Esophagus muscularis mucosa (tissue), 4 donors: ENCODE measurements around the gene XYLT1. TPM values are rescaled to one million over a fixed set of nuclear protein-coding genes. Genes with fewer than 3 reads are reported as not detected.

Experiments used
- DNase-seq: peaks from one replicate; pipeline ENCODE4 v3.0.0-alpha.2; 2017; ENCODE audit errors: extremely low spot score
- H3K27ac ChIP-seq, 4 donors: fragments of 200-600 bp; sonication (generic); replicated peaks in 1 of 4; 1 replicate in 3 of 4; 2 replicates in 1 of 4; pipeline ENCODE4 v1.5.1; 2016 to 2019; ENCODE audit warnings: mild to moderate bottlenecking in 1 of 4
- H3K27me3 ChIP-seq, 4 donors: fragments of 200-600 bp; sonication (generic); one replicate each; pipeline versions ENCODE4 v1.5.1 to v1.6.0; 2016 to 2019
- H3K36me3 ChIP-seq, 4 donors: fragments of 200-600 bp; sonication (generic); one replicate each; pipeline ENCODE4 v1.5.1; 2016 to 2019
- H3K4me1 ChIP-seq, 4 donors: fragments of 200-600 bp; sonication (generic); one replicate each; pipeline ENCODE4 v1.5.1; 2016 to 2019
- H3K4me3 ChIP-seq, 4 donors: fragments of 200-600 bp; sonication (generic); 1 replicate in 2 of 4; 2 replicates in 2 of 4; pipeline ENCODE4 v1.5.1; 2016 to 2019; ENCODE audit warnings: mild to moderate bottlenecking in 4 of 4, moderate library complexity in 1 of 4
- H3K9me3 ChIP-seq, 4 donors: fragments of 200-600 bp; sonication (generic); 1 replicate in 3 of 4; 2 replicates in 1 of 4; pipeline ENCODE4 v1.5.1; 2016 to 2019
- EP300 ChIP-seq: sonication (generic); formaldehyde crosslinking; IDR thresholded peaks from one replicate; pipeline ENCODE4 v1.6.1; 2017; ENCODE audit warnings: antibody characterized with exemption
- POLR2A ChIP-seq: fragments of 450-650 bp; IDR thresholded peaks from one replicate; pipeline ENCODE4 v1.6.1; 2017; ENCODE audit warnings: antibody characterized with exemption, moderate library complexity, mild to moderate bottlenecking, low read depth
- POLR2AphosphoS5 ChIP-seq, 2 donors: sonication (generic); formaldehyde crosslinking; IDR thresholded peaks; one replicate each; pipeline ENCODE4 v1.6.1; 2017; ENCODE audit warnings: antibody characterized with exemption in 2 of 2
- WGBS: methylation state at CpG from one replicate; pipeline ENCODE4 v1.1.5; 2018; 5-methylcytosine and 5-hydroxymethylcytosine counted together
- intact Hi-C: fragments of 100-400 bp; cut with DNase I; formaldehyde crosslinking; loops from one replicate; pipeline ENCODE4 v1.15.1; 2023
- total RNA-seq, 4 donors: library from RNA; depleted of rRNA; stranded (reverse); fragments of >200 nt; gene quantifications; one replicate each; pipeline versions ENCODE4 v1.1.0 to v1.2.1, GENCODE V29; 2016
- TF ChIP-seq, protein P1 (sequence below), 3 experiments: fragments of 200-600 bp in 2 of 3; fragments of 450-650 bp in 1 of 3; sonication (generic) in 2 of 3; IDR thresholded peaks; one replicate each; pipeline ENCODE4 v1.5.1; 2017 to 2019; ENCODE audit warnings: antibody characterized with exemption in 3 of 3, mild to moderate bottlenecking in 2 of 3, moderate library complexity in 1 of 3

The XYLT1 gene
- total RNA-seq, 4 donors from 2014 or later, result 25.2 to 57.1 (median 33.5) TPM

DNA sequence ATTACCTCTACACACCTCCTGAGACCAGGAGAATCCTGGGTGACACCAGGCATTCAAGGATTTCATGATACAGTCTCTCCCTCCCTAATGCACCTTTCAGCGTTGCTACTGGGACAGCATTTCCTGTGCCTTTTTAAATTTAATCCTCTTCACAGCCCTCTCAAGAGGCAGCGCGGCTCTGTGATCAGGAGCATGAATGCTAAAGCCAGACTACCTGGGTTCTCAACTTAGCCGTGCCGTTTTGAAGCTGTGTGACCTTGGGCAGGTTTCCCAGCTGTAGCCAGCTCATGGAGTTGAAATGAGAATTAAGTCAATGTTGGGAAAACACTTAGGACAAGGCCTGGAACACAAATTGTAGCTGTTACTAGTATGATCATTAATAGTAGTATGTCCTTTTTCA, 191.8 kb downstream of the XYLT1 start:
- Histone ChIP-seq H3K36me3 (no peaks in the 10 kb centered on the region), H3K4me1 (peaks cover 0 to 41% (median 34%) of the 10 kb centered on the region in 4 donors), H3K4me3 (no peak overlapping the region), H3K27me3 (no peaks in the 10 kb centered on the region), H3K9me3 (no peaks in the 10 kb centered on the region), H3K27ac (no peak overlapping the region)
- TF ChIP-seq POLR2AphosphoS5 (IDR thresholded peaks at IDR 0.05) (no peak), POLR2A (no peak), EP300 (no peak)
- TF ChIP-seq, protein P1, sequence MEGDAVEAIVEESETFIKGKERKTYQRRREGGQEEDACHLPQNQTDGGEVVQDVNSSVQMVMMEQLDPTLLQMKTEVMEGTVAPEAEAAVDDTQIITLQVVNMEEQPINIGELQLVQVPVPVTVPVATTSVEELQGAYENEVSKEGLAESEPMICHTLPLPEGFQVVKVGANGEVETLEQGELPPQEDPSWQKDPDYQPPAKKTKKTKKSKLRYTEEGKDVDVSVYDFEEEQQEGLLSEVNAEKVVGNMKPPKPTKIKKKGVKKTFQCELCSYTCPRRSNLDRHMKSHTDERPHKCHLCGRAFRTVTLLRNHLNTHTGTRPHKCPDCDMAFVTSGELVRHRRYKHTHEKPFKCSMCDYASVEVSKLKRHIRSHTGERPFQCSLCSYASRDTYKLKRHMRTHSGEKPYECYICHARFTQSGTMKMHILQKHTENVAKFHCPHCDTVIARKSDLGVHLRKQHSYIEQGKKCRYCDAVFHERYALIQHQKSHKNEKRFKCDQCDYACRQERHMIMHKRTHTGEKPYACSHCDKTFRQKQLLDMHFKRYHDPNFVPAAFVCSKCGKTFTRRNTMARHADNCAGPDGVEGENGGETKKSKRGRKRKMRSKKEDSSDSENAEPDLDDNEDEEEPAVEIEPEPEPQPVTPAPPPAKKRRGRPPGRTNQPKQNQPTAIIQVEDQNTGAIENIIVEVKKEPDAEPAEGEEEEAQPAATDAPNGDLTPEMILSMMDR (IDR thresholded peaks at IDR 0.05), result no peak
- DNase-seq, result no peak
- WGBS, result 68% methylated on average over 5 of the region's 5 CpGs
- intact Hi-C loops, result loop anchor here (5.0 kb wide), 2 partner anchors 138 to 188 kb away; no protein-coding TSS in a partner anchor

DNA sequence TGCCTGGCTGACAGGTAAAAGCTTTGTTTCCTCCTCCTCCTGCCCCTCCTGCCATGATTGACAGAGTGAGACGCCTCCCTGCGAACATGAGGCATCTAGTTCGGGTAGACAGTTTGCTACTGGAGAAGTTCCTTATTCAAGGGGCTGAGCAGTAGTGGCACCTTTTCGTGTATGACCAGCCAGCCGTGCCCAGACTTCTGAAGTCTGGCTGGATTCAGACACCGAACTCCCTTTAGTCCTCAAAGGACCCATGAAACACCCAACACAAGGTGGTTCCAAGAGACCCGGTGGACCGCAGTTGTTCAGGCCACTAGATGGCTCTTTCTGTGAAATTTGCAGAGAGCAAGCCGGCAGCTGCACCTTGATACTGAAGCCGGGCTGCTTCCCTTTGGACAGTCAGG, 192.8 kb downstream of the XYLT1 start:
- intact Hi-C loops, result loop anchor here (5.0 kb wide), 2 partner anchors 139 to 189 kb away; no protein-coding TSS in a partner anchor
- H3K4me3 ChIP-seq, result no peak overlapping the region
- 72% methylated on average over 8 of the region's 10 CpGs for WGBS
- no peak for DNase-seq
- H3K27ac ChIP-seq, result peak overlapping the region in 1 of 4 donors; percentile 1
- peaks cover 0 to 43% (median 37%) of the 10 kb centered on the region in 4 donors for H3K4me1 ChIP-seq
- no peaks in the 10 kb centered on the region for H3K9me3 ChIP-seq
- no peaks in the 10 kb centered on the region for H3K36me3 ChIP-seq
- H3K27me3 ChIP-seq, result no peaks in the 10 kb centered on the region
- TF ChIP-seq EP300 (no peak), POLR2A (no peak), POLR2AphosphoS5 (IDR thresholded peaks at IDR 0.05) (no peak)
- TF ChIP-seq, protein P1 (IDR thresholded peaks at IDR 0.05), result peak; percentile 34 to 49 (median 36)

DNA sequence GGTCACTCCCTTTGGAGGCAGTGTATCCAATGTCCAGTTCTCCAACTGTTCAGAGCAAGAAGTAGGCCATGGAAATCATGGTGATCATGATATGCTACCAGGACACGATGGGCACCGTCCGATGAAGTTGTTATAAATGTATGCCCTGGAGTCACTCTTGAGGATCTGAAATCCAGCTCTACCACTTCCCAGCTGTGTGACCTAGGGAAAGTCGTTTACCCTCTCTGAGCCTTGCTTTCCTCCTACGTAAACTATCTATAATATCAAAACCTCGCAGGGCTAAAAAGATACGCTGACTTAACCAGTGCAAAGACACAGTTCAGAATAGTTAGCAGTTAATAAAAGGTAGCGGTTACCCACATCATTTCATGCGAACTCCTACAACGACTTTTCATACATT, 194.2 kb downstream of the XYLT1 start:
- intact Hi-C loops, result loop anchor here (5.0 kb wide), 2 partner anchors 141 to 191 kb away; no protein-coding TSS in a partner anchor
- Histone ChIP-seq H3K27me3 (no peaks in the 10 kb centered on the region), H3K36me3 (no peaks in the 10 kb centered on the region), H3K27ac (no peak overlapping the region), H3K9me3 (no peaks in the 10 kb centered on the region), H3K4me3 (no peak overlapping the region), H3K4me1 (peaks cover 2 to 40% (median 36%) of the 10 kb centered on the region in 4 donors)
- WGBS, result 91% methylated on average over 10 of the region's 10 CpGs
- TF ChIP-seq EP300 (no peak), POLR2A (no peak), POLR2AphosphoS5 (IDR thresholded peaks at IDR 0.05) (no peak)
- TF ChIP-seq, protein P1 (IDR thresholded peaks at IDR 0.05), result no peak
- DNase-seq, result no peak

DNA sequence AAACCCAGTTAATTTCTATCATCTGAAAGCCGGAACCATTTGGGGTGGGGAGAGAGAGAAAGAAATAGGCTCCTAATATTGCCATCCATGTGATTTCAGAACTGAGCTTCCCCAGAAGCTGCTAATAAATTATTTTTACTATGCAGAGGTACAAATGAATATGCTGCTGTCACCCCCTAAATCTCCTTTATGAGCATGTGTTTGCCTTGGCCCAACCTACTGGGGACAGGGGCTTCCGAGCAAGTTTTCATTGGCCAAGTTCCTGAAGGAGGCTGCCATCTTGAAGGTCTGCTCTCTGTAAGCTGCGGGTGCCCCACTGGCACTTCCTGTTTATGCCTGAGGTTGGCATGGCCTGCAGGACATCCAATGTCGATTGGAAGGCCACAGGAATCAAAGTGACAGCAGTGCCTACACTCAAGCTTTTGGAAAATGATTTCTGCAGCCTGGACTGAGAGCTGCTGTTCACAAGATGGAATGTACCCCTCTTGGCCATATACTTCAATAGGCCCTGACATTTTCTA, 194.7 kb downstream of the XYLT1 start:
- Histone ChIP-seq H3K4me3 (no peak overlapping the region), H3K36me3 (no peaks in the 10 kb centered on the region), H3K27me3 (no peaks in the 10 kb centered on the region), H3K9me3 (no peaks in the 10 kb centered on the region), H3K4me1 (peaks cover 4 to 42% (median 36%) of the 10 kb centered on the region in 4 donors), H3K27ac (no peak overlapping the region)
- WGBS, result 74% methylated on average over 4 of the region's 4 CpGs
- TF ChIP-seq, protein P1 (IDR thresholded peaks at IDR 0.05), result no peak
- TF ChIP-seq POLR2AphosphoS5 (IDR thresholded peaks at IDR 0.05) (no peak), EP300 (no peak), POLR2A (no peak)
- no peak for DNase-seq
- intact Hi-C loops, result loop anchor here (5.0 kb wide), 2 partner anchors 141 to 191 kb away; no protein-coding TSS in a partner anchor
